Loucy (cell line): ENCODE measurements around the gene SH3RF3.

Source experiments
- H2AFZ ChIP-seq: fragments of 200-600 bp; sonication (generic); 2 replicates; pipeline ENCODE4 v1.6.0; 2016; ENCODE audit warnings: antibody characterized with exemption, mild to moderate bottlenecking, low read length, moderate library complexity
- H3F3A ChIP-seq: fragments of 200-600 bp; 2 replicates; pipeline ENCODE4 v1.6.0; 2016; ENCODE audit warnings: antibody characterized with exemption, low read depth, mild to moderate bottlenecking
- H3K27me3 ChIP-seq: fragments of 200-600 bp; sonication (generic); 2 replicates; pipeline ENCODE4 v1.6.1; 2014; ENCODE audit warnings: low read length, mild to moderate bottlenecking; ENCODE audit not compliant: insufficient read depth, poor library complexity, severe bottlenecking
- H3K36me3 ChIP-seq: fragments of 200-600 bp; sonication (generic); 2 replicates; pipeline ENCODE4 v1.6.1; 2016; ENCODE audit warnings: low read length; ENCODE audit not compliant: insufficient read depth
- H3K4me1 ChIP-seq: fragments of 200-600 bp; sonication (generic); 2 replicates; pipeline ENCODE4 v1.5.1; 2014; ENCODE audit warnings: low read length, mild to moderate bottlenecking; ENCODE audit not compliant: insufficient read depth, poor library complexity, severe bottlenecking
- H3K4me2 ChIP-seq: fragments of 200-600 bp; sonication (generic); 2 replicates; pipeline ENCODE4 v1.6.0; 2014; ENCODE audit warnings: antibody characterized with exemption, low read length, low read depth, mild to moderate bottlenecking; ENCODE audit not compliant: poor library complexity, severe bottlenecking
- H3K4me3 ChIP-seq: fragments of 200-600 bp; sonication (generic); 2 replicates; pipeline ENCODE4 v1.5.1; 2014; ENCODE audit warnings: low read length, mild to moderate bottlenecking, mixed read lengths; ENCODE audit not compliant: poor library complexity, severe bottlenecking
- H3K79me2 ChIP-seq: fragments of 200-600 bp; sonication (generic); 2 replicates; pipeline ENCODE4 v1.6.1; 2014; ENCODE audit warnings: low read length; ENCODE audit not compliant: insufficient read depth
- H3K9ac ChIP-seq: fragments of 200-600 bp; sonication (generic); 2 replicates; pipeline ENCODE4 v1.6.0; 2014; ENCODE audit warnings: mild to moderate bottlenecking, low read depth, low read length, moderate library complexity; ENCODE audit not compliant: poor library complexity, severe bottlenecking
- H3K9me2 ChIP-seq: fragments of 200-600 bp; sonication (generic); replicated peaks from 2 replicates; pipeline ENCODE4 v1.6.1; 2016; ENCODE audit warnings: low read depth, low read length, mixed read lengths
- H3K9me3 ChIP-seq: fragments of 200-600 bp; sonication (generic); 2 replicates; pipeline ENCODE4 v1.6.1; 2014; ENCODE audit warnings: mild to moderate bottlenecking, antibody characterized with exemption, low read length, low read depth; ENCODE audit not compliant: insufficient read depth
- H4K20me1 ChIP-seq: fragments of 200-600 bp; sonication (generic); 2 replicates; pipeline ENCODE4 v1.6.0; 2014; ENCODE audit warnings: antibody characterized with exemption, low read length, mild to moderate bottlenecking; ENCODE audit not compliant: insufficient read depth, poor library complexity, severe bottlenecking
- EZH2phosphoT487 ChIP-seq: fragments of 200-600 bp; IDR thresholded peaks from 2 replicates; pipeline ENCODE4 v1.6.1; 2018; ENCODE audit warnings: antibody characterized with exemption, mild to moderate bottlenecking, moderate library complexity, borderline replicate concordance
- TF ChIP-seq, protein P1 (sequence below): fragments of 200-600 bp; sonication (generic); conservative IDR thresholded peaks from 2 replicates; pipeline ENCODE4 v1.5.1; 2014; ENCODE audit warnings: mild to moderate bottlenecking, antibody characterized with exemption, low read length

SH3RF3 gene

DNA sequence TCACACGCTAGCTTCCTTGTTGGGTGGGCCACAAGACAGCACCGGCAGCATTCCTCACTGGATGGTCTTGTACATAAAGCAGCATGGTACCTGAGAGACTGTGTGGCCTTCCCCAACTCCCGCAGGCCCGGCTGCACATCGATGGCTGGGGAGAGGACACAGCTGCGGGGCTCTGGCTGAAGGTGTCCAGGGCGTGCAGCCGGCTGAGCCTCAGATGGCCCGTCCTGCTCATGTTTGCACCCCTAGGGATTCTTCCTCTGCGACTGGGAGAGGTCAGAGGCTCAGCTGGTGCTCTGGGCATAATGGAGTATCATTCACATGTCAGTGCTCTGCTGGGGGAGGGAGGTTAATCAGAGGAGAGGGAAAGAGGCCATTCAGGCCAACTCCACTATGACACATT, 276.9 kb downstream of the SH3RF3 start:
- H3K9me2 ChIP-seq, result no peaks in the 10 kb centered on the region
- no peaks in the 10 kb centered on the region for H3K9me3 ChIP-seq
- no peak overlapping the region for H2AFZ ChIP-seq
- no peaks in the 10 kb centered on the region for H3K36me3 ChIP-seq
- H3K4me2 ChIP-seq, result no peak overlapping the region
- H3K79me2 ChIP-seq, result no peaks in the 10 kb centered on the region
- no peaks in the 10 kb centered on the region for H3F3A ChIP-seq
- no peaks in the 10 kb centered on the region for H3K27me3 ChIP-seq
- H4K20me1 ChIP-seq, result no peaks in the 10 kb centered on the region
- H3K4me1 ChIP-seq, result peaks cover 33% of the 10 kb centered on the region
- H3K4me3 ChIP-seq, result no peak overlapping the region
- TF ChIP-seq, protein P1, sequence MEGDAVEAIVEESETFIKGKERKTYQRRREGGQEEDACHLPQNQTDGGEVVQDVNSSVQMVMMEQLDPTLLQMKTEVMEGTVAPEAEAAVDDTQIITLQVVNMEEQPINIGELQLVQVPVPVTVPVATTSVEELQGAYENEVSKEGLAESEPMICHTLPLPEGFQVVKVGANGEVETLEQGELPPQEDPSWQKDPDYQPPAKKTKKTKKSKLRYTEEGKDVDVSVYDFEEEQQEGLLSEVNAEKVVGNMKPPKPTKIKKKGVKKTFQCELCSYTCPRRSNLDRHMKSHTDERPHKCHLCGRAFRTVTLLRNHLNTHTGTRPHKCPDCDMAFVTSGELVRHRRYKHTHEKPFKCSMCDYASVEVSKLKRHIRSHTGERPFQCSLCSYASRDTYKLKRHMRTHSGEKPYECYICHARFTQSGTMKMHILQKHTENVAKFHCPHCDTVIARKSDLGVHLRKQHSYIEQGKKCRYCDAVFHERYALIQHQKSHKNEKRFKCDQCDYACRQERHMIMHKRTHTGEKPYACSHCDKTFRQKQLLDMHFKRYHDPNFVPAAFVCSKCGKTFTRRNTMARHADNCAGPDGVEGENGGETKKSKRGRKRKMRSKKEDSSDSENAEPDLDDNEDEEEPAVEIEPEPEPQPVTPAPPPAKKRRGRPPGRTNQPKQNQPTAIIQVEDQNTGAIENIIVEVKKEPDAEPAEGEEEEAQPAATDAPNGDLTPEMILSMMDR, result no peak
- no peak for TF ChIP-seq EZH2phosphoT487
- no peak overlapping the region for H3K9ac ChIP-seq

DNA sequence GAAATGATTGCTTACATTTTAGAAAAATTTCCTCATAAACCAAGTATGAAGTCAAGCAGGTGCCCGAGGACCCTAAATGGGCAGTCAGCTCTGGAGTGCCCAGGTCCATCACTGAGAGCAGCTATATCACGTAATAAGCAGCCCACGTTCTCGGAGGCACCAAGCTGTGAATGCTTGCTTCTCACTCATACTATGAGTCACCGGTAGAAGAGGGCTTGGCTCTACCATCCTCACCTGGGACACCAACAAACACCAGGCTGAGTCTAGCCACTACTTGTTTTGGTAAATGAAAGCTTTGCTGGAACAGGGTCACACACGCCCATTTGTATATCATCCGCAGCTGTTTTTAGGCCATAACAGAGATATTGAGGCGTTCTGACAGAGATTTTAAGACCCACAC, 277.3 kb downstream of the SH3RF3 start:
- H3F3A ChIP-seq, result no peaks in the 10 kb centered on the region
- no peak overlapping the region for H3K4me2 ChIP-seq
- H2AFZ ChIP-seq, result no peak overlapping the region
- H3K9me2 ChIP-seq, result no peaks in the 10 kb centered on the region
- H3K9me3 ChIP-seq, result no peaks in the 10 kb centered on the region
- TF ChIP-seq, protein P1, result no peak
- TF ChIP-seq EZH2phosphoT487, result no peak
- H3K4me1 ChIP-seq, result peaks cover 33% of the 10 kb centered on the region
- H3K4me3 ChIP-seq, result no peak overlapping the region
- H4K20me1 ChIP-seq, result no peaks in the 10 kb centered on the region
- no peaks in the 10 kb centered on the region for H3K36me3 ChIP-seq
- no peak overlapping the region for H3K9ac ChIP-seq
- H3K79me2 ChIP-seq, result no peaks in the 10 kb centered on the region
- H3K27me3 ChIP-seq, result no peaks in the 10 kb centered on the region

DNA sequence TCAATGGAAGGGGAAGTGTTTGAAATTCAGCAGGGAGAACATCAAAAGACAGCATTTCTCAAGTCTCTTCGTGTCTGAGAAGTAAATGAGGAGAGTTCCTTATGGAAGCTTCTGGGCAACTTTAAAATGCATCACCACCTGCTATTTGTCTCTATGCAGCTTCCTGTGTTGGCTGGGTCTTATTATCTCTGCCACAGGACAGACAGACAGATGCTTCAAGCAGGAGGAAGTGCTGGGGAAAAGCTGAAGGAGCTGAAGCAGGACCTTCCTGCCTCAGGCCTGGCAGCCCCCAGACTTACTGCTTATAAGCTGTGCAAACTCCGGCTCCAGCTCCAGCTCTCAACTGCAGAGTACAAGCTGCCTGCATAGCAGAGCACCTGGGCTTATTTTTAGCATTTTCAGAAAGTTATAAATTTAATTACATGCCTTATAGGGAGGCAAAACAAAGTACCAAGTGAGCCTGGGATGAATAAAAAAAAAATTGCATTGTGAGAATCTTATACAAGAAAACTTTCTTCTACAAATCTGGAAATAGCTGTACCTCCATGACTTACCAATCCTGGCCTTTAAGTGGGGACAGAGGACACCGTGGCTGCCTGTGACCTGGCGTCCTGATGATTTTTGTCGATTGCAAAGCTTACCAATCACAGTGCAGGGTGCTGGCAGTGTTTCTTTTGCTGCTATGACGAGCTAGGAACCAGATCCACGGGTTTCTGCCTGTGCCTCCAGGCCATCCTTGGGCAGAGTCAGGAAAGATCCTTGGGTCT, 278.5 kb downstream of the SH3RF3 start:
- Histone ChIP-seq H3K4me3 (no peak overlapping the region), H3K4me1 (peaks cover 33% of the 10 kb centered on the region), H3K9me2 (no peaks in the 10 kb centered on the region), H3K36me3 (no peaks in the 10 kb centered on the region), H3K9ac (peak overlapping the region; percentile 29), H4K20me1 (no peaks in the 10 kb centered on the region), H2AFZ (no peak overlapping the region), H3K9me3 (no peaks in the 10 kb centered on the region), H3F3A (no peaks in the 10 kb centered on the region), H3K79me2 (no peaks in the 10 kb centered on the region), H3K27me3 (no peaks in the 10 kb centered on the region), H3K4me2 (peak overlapping the region; percentile 33)
- TF ChIP-seq EZH2phosphoT487, result no peak
- TF ChIP-seq, protein P1, result no peak
